Lower leg skin (tissue), 4 donors: ENCODE measurements around the gene E2F3. TPM values are rescaled to one million over a fixed set of nuclear protein-coding genes. Genes with fewer than 3 reads are reported as not detected.

Experiments
- DNase-seq, 2 donors: peaks; one replicate each; pipeline ENCODE4 v3.0.0-alpha.2; 2019; ENCODE audit warnings: low spot score in 2 of 2
- H3K4me3 ChIP-seq: fragments of 200-600 bp; sonication (generic); 2 replicates; pipeline ENCODE4 v1.5.1; 2017; ENCODE audit warnings: mild to moderate bottlenecking, low read depth; ENCODE audit not compliant: poor library complexity, severe bottlenecking
- CTCF ChIP-seq, 3 donors: fragments of 450-650 bp; IDR thresholded peaks; one replicate each; pipeline ENCODE4 v1.5.1; 2016; ENCODE audit warnings: antibody characterized with exemption in 3 of 3, mild to moderate bottlenecking in 3 of 3, moderate library complexity in 2 of 3
- POLR2A ChIP-seq, 2 donors: fragments of 450-650 bp; IDR thresholded peaks; one replicate each; pipeline ENCODE4 v1.6.1; 2016 to 2017; ENCODE audit warnings: antibody characterized with exemption in 2 of 2, mild to moderate bottlenecking in 1 of 2, moderate library complexity in 1 of 2
- WGBS, 2 donors: methylation state at CpG; one replicate each; pipeline ENCODE4 v1.1.5; 2018; 5-methylcytosine and 5-hydroxymethylcytosine counted together
- intact Hi-C: fragments of 100-400 bp; cut with DNase I; formaldehyde crosslinking; loops from one replicate; pipeline ENCODE4 v1.15.0; 2023; ENCODE audit warnings: low total_unique reads
- total RNA-seq, 4 donors: library from RNA; depleted of rRNA; stranded (reverse); fragments of >200 nt; gene quantifications; one replicate each; pipeline ENCODE4 v1.1.0, GENCODE V29; 2016

The E2F3 gene
- total RNA-seq, 4 donors from 2014 or later, result 1.4 to 3.5 (median 2.0) TPM

DNA sequence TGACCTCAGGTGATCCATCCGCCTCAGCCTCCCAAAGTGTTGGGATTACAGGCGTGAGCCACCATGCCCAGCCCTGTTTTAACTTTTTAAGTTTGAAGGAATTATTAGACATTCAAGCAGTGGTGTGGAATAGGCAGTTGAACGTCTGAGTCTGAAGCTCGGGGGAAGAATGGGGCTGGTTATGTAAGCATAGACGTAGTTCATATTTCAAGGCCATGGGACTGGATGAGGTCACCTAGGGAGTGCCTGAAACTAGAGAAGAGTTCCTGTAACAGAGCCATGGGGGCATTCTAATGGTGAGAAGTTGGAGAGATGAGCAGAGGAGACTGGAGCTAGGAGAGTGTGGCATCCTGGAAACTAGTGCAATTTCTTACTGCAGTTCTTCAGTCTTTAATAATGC is 139.0 kb downstream of the E2F3 start:
- DNase-seq, result no peak
- TF ChIP-seq CTCF (IDR thresholded peaks at IDR 0.05) (no peak), POLR2A (IDR thresholded peaks at IDR 0.05) (no peak)
- intact Hi-C loops, result no loop called here
- no peak overlapping the region for H3K4me3 ChIP-seq
- WGBS, 2 donors, result 74% methylated on average over 5 of the region's 5 CpGs

- intact Hi-C loops, result no loop called here
- no peak for DNase-seq
- no peak overlapping the region for H3K4me3 ChIP-seq
- TF ChIP-seq CTCF (IDR thresholded peaks at IDR 0.05) (no peak), POLR2A (IDR thresholded peaks at IDR 0.05) (no peak)
- WGBS, 2 donors, result 96 to 97% methylated on average over 6 of the region's 6 CpGs
Observed at GRCh38 chr6:20541382-20541781, 139.7 kb downstream of the E2F3 start.

DNA sequence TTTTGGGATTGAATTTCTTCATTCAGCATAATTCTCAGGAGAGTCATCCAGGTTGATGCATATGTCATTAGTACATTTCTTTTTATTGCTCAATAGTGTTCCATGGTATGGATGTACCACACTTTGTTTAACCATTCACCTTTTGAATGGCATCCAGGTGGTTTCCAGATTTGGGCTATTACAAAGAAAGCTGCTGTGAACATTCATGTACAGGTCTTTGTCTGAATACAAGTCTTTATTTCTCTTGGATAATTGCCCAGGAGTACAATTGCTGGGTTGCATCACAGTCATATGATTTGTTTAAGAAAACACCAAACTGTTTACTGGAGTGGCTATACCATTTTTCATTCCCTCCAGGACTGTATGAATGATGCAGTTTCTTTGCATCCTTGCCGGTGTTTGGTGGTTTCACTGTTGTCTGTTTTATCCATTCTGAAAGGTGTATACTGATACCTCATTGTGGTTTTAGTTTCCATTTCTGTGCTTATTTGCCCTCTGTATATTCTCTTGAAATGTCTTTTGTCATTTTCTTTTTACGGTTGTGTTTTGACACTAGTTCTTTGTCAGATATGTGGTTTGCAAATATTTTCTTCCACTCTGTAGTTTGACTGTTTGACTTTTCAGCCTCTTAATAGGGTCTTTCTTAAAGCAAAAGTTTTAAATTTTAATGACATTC is 141.4 kb downstream of the E2F3 start:
- 72 to 78% methylated on average over 2 of the region's 2 CpGs for WGBS, 2 donors
- no peak for TF ChIP-seq POLR2A (IDR thresholded peaks at IDR 0.05)
- intact Hi-C loops, result no loop called here

More for the DNA sequence above, 141.4 kb downstream of the E2F3 start:
- no peak overlapping the region for H3K4me3 ChIP-seq
- DNase-seq, result no peak

Other genes starting within 250 kb of the E2F3 start
- gene MBOAT1, start 189.4 kb upstream of the E2F3 start, total RNA-seq, result 1 to 10 TPM; 5.8 to 8.2 (median 6.6) TPM
- gene CDKAL1, start 132.6 kb downstream of the E2F3 start, total RNA-seq, result 10 to 100 TPM; 10.3 to 18.0 (median 11.6) TPM